Esophagus muscularis mucosa (tissue), 4 donors: ENCODE data around the gene NPAS3. TPM values are rescaled to one million over a fixed set of nuclear protein-coding genes. Genes with fewer than 3 reads are reported as not detected.

Source experiments
- DNase-seq: peaks from one replicate; pipeline ENCODE4 v3.0.0-alpha.2; 2017; ENCODE audit errors: extremely low spot score
- H3K27ac ChIP-seq, 4 donors: fragments of 200-600 bp; sonication (generic); replicated peaks in 1 of 4; 1 replicate in 3 of 4; 2 replicates in 1 of 4; pipeline ENCODE4 v1.5.1; 2016 to 2019; ENCODE audit warnings: mild to moderate bottlenecking in 1 of 4
- H3K27me3 ChIP-seq, 4 donors: fragments of 200-600 bp; sonication (generic); one replicate each; pipeline versions ENCODE4 v1.5.1 to v1.6.0; 2016 to 2019
- H3K36me3 ChIP-seq, 4 donors: fragments of 200-600 bp; sonication (generic); one replicate each; pipeline ENCODE4 v1.5.1; 2016 to 2019
- H3K4me1 ChIP-seq, 4 donors: fragments of 200-600 bp; sonication (generic); one replicate each; pipeline ENCODE4 v1.5.1; 2016 to 2019
- H3K4me3 ChIP-seq, 4 donors: fragments of 200-600 bp; sonication (generic); 1 replicate in 2 of 4; 2 replicates in 2 of 4; pipeline ENCODE4 v1.5.1; 2016 to 2019; ENCODE audit warnings: mild to moderate bottlenecking in 4 of 4, moderate library complexity in 1 of 4
- H3K9me3 ChIP-seq, 4 donors: fragments of 200-600 bp; sonication (generic); 1 replicate in 3 of 4; 2 replicates in 1 of 4; pipeline ENCODE4 v1.5.1; 2016 to 2019
- EP300 ChIP-seq: sonication (generic); formaldehyde crosslinking; IDR thresholded peaks from one replicate; pipeline ENCODE4 v1.6.1; 2017; ENCODE audit warnings: antibody characterized with exemption
- POLR2A ChIP-seq: fragments of 450-650 bp; IDR thresholded peaks from one replicate; pipeline ENCODE4 v1.6.1; 2017; ENCODE audit warnings: antibody characterized with exemption, moderate library complexity, mild to moderate bottlenecking, low read depth
- POLR2AphosphoS5 ChIP-seq, 2 donors: sonication (generic); formaldehyde crosslinking; IDR thresholded peaks; one replicate each; pipeline ENCODE4 v1.6.1; 2017; ENCODE audit warnings: antibody characterized with exemption in 2 of 2
- WGBS: methylation state at CpG from one replicate; pipeline ENCODE4 v1.1.5; 2018; 5-methylcytosine and 5-hydroxymethylcytosine counted together
- intact Hi-C: fragments of 100-400 bp; cut with DNase I; formaldehyde crosslinking; loops from one replicate; pipeline ENCODE4 v1.15.1; 2023
- total RNA-seq, 4 donors: library from RNA; depleted of rRNA; stranded (reverse); fragments of >200 nt; gene quantifications; one replicate each; pipeline versions ENCODE4 v1.1.0 to v1.2.1, GENCODE V29; 2016
- TF ChIP-seq, protein P1 (sequence below), 3 experiments: fragments of 200-600 bp in 2 of 3; fragments of 450-650 bp in 1 of 3; sonication (generic) in 2 of 3; IDR thresholded peaks; one replicate each; pipeline ENCODE4 v1.5.1; 2017 to 2019; ENCODE audit warnings: antibody characterized with exemption in 3 of 3, mild to moderate bottlenecking in 2 of 3, moderate library complexity in 1 of 3

NPAS3 gene
- total RNA-seq, 4 donors from 2014 or later = 3.3 to 7.3 (median 5.8) TPM

DNA sequence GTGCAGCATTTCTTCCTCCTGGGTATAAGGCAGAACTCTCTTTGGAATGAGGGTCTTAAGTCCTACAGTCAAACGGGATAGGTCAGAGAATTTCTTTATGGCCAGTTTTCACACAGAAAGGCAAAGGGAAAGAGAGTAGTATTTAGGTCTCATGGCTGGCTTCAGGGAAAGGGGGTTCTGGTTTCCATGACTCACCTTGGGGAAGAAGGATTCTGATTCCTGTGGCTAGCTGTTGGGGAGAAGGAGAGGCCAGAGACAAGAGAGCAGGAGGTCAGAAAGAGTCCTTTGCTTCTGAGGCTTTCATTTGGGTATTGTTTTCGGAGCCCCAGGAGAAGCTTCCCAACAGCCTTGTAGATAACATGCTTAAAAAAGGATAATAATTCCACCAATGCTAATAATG lies 332.5 kb downstream of the NPAS3 start:
- Histone ChIP-seq H3K27me3 (no peaks in the 10 kb centered on the region), H3K36me3 (no peaks in the 10 kb centered on the region), H3K4me3 (no peak overlapping the region), H3K27ac (no peak overlapping the region), H3K9me3 (no peaks in the 10 kb centered on the region), H3K4me1 (no peaks in the 10 kb centered on the region)
- WGBS = 93% methylated on average over 2 of the region's 2 CpGs
- intact Hi-C loops = no loop called here
- TF ChIP-seq, protein P1, sequence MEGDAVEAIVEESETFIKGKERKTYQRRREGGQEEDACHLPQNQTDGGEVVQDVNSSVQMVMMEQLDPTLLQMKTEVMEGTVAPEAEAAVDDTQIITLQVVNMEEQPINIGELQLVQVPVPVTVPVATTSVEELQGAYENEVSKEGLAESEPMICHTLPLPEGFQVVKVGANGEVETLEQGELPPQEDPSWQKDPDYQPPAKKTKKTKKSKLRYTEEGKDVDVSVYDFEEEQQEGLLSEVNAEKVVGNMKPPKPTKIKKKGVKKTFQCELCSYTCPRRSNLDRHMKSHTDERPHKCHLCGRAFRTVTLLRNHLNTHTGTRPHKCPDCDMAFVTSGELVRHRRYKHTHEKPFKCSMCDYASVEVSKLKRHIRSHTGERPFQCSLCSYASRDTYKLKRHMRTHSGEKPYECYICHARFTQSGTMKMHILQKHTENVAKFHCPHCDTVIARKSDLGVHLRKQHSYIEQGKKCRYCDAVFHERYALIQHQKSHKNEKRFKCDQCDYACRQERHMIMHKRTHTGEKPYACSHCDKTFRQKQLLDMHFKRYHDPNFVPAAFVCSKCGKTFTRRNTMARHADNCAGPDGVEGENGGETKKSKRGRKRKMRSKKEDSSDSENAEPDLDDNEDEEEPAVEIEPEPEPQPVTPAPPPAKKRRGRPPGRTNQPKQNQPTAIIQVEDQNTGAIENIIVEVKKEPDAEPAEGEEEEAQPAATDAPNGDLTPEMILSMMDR (IDR thresholded peaks at IDR 0.05) = no peak
- TF ChIP-seq POLR2AphosphoS5 (IDR thresholded peaks at IDR 0.05) = no peak
- no peak for TF ChIP-seq EP300
- no peak for TF ChIP-seq POLR2A
- DNase-seq = no peak

DNA sequence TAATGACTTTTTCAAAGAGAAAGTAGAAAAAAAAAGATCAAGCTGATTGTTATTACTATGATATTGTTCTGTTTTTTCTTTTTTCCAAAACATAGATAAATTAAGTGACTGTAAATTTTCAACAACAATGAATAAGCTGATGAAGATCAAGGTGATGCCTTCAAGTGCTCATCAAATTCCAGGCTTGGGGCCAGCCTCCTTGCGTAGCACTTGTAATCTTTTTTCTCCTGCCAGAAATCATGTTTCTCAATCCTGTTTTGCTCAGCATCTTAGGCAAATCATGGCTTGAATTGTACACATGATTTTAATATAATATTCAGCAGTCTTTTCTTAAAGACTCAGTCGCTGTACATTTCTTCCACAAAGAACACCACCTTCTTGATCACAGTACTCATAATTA lies 333.2 kb downstream of the NPAS3 start:
- DNase-seq = no peak
- intact Hi-C loops = no loop called here
- H3K9me3 ChIP-seq = no peaks in the 10 kb centered on the region
- H3K27ac ChIP-seq = no peak overlapping the region
- 84% methylated on average over 2 of the region's 2 CpGs for WGBS
- no peak overlapping the region for H3K4me3 ChIP-seq
- H3K4me1 ChIP-seq = no peaks in the 10 kb centered on the region
- H3K27me3 ChIP-seq = no peaks in the 10 kb centered on the region
- H3K36me3 ChIP-seq = no peaks in the 10 kb centered on the region
- TF ChIP-seq POLR2A (no peak), POLR2AphosphoS5 (IDR thresholded peaks at IDR 0.05) (no peak), EP300 (no peak)

DNA sequence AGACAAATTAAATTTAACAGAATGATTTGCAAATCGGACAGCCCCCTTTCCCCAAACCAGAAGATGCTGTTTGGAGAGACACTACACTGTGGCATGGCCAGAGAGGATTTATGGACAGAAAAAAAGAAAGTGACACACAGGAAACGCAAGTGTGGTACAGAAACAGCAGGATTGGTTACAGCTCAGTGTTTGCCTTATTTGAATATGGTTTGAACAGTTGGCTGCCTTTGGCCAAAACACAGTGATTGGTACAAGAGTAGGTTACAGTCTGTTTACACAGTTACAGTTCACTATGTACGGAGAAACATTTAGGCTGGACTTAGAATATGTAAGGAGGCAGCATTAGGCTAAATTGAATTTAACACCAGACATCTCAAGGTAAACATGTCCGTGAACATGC lies 335.3 kb downstream of the NPAS3 start:
- DNase-seq = no peak
- 93% methylated on average over 4 of the region's 4 CpGs for WGBS
- TF ChIP-seq, protein P1 (IDR thresholded peaks at IDR 0.05) = no peak
- no peak for TF ChIP-seq POLR2A
- TF ChIP-seq EP300 = no peak
- no peak for TF ChIP-seq POLR2AphosphoS5 (IDR thresholded peaks at IDR 0.05)
- Histone ChIP-seq H3K27me3 (no peaks in the 10 kb centered on the region), H3K36me3 (no peaks in the 10 kb centered on the region), H3K27ac (no peak overlapping the region), H3K4me1 (no peaks in the 10 kb centered on the region), H3K9me3 (no peaks in the 10 kb centered on the region), H3K4me3 (no peak overlapping the region)
- intact Hi-C loops = no loop called here

DNA sequence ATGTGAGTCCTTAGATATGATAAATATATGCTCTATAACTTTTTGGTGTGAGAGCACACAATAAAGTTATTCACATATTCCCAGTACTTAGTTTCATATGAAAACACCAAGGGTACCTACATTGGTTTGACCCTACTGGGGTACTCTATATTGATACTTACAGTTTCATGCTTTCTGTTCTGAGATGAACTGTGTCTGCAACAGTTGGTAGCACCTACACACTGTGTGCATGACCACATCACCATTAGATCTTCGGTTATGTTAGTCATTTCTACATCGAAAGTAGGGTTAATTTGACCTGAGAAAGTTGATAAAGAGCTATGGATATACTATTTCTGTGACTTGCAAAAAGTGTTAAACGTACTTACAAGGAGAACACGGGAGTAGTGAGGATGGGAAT lies 337.2 kb downstream of the NPAS3 start:
- Histone ChIP-seq H3K9me3 (no peaks in the 10 kb centered on the region), H3K4me1 (no peaks in the 10 kb centered on the region), H3K27me3 (no peaks in the 10 kb centered on the region), H3K36me3 (no peaks in the 10 kb centered on the region), H3K27ac (no peak overlapping the region), H3K4me3 (no peak overlapping the region)
- intact Hi-C loops = no loop called here
- no peak for DNase-seq
- 77% methylated on average over 4 of the region's 4 CpGs for WGBS
- TF ChIP-seq EP300 (no peak), POLR2AphosphoS5 (IDR thresholded peaks at IDR 0.05) (no peak), POLR2A (no peak)
- TF ChIP-seq, protein P1 (IDR thresholded peaks at IDR 0.05) = no peak

DNA sequence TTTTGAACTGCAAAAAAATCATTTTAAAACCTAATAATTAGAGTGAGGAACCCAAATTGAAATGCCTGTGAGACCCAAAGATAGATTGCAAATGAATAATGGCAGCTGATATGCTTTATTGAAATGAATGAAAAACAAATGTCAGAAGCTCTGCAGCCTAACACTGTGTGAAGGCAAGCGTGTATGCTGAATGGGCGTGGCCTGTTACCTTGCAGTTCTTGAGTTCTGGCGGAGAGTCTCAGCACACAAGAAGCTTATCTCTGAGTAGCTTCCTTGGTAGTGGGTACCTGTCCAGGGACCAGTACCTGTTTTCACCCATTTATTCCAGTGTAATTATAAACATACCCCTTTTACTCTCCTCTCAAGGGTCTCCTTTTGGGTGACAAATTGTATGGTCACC lies 341.2 kb downstream of the NPAS3 start:
- no peak overlapping the region for H3K4me3 ChIP-seq
- no peaks in the 10 kb centered on the region for H3K9me3 ChIP-seq
- DNase-seq = no peak
- intact Hi-C loops = no loop called here
- H3K36me3 ChIP-seq = no peaks in the 10 kb centered on the region
- H3K27ac ChIP-seq = no peak overlapping the region
- no peaks in the 10 kb centered on the region for H3K27me3 ChIP-seq
- peaks cover 0 to 11% (median 10%) of the 10 kb centered on the region in 4 donors for H3K4me1 ChIP-seq
- WGBS = 91% methylated on average over 3 of the region's 3 CpGs
- TF ChIP-seq, protein P1 (IDR thresholded peaks at IDR 0.05) = no peak
- no peak for TF ChIP-seq POLR2A
- no peak for TF ChIP-seq EP300
- no peak for TF ChIP-seq POLR2AphosphoS5 (IDR thresholded peaks at IDR 0.05)
